Caco-2 (cell line): ENCODE measurements around the gene CNGA4. TPM values are rescaled to one million over a fixed set of nuclear protein-coding genes. Genes with fewer than 3 reads are reported as not detected.

Experiments used
- BruUV-seq: library from RNA; stranded (reverse); fragments of 400-500 nt; replicated peaks from 2 replicates; lab custom pipeline; 2021; lab: Mats Ljungman, UMichigan
- CTCF ChIA-PET: fragments of 300-600 bp; sonication (Branson Sonifier 250); formaldehyde crosslinking; loops from one replicate; lab custom pipeline; 2022; ENCODE audit warnings: antibody characterized with exemption; lab: Charles Lee
- POLR2A ChIA-PET: fragments of 300-600 bp; sonication (Branson Sonifier 250); formaldehyde crosslinking; loops from one replicate; lab custom pipeline; 2022; ENCODE audit warnings: antibody characterized with exemption; lab: Charles Lee
- DNase-seq, 2 experiments: peaks; one replicate each; pipeline versions ENCODE4 v3.0.0 to v3.0.0-alpha.2; 2020 to 2022
- H3K27me3 ChIP-seq: replicated peaks from 2 replicates; pipeline ENCODE4 v1.6.0; 2011; ENCODE audit warnings: low read length; ENCODE audit not compliant: control insufficient read depth, insufficient read depth
- H3K36me3 ChIP-seq: 2 replicates; pipeline ENCODE4 v1.5.1; 2011; ENCODE audit warnings: low read length; ENCODE audit not compliant: control insufficient read depth, insufficient read depth
- H3K4me1 ChIP-seq: fragments of 250-450 bp; sonication (Bioruptor Pico); 2 replicates; pipeline ENCODE4 v1.5.1; 2020; ENCODE audit warnings: mild to moderate bottlenecking
- H3K4me3 ChIP-seq: 2 replicates; pipeline ENCODE4 v1.5.1; 2011; ENCODE audit warnings: low read depth, mild to moderate bottlenecking, control low read depth, low read length
- H3K9me3 ChIP-seq: fragments of 250-450 bp; sonication (Bioruptor Pico); 2 replicates; pipeline ENCODE4 v1.5.1; 2020; ENCODE audit warnings: mild to moderate bottlenecking, moderate library complexity
- H3K27ac Mint-ChIP-seq: one replicate; pipeline ENCODE4 v1.8.0; 2022; ENCODE audit warnings: mixed read lengths; ENCODE audit not compliant: unreplicated experiment
- H3K27me3 Mint-ChIP-seq: one replicate; pipeline ENCODE4 v1.8.0; 2022; ENCODE audit warnings: mixed read lengths; ENCODE audit not compliant: insufficient read depth, unreplicated experiment
- H3K36me3 Mint-ChIP-seq: one replicate; pipeline ENCODE4 v1.8.0; 2022; ENCODE audit warnings: mild to moderate bottlenecking, mixed read lengths; ENCODE audit not compliant: insufficient read depth, unreplicated experiment
- H3K4me1 Mint-ChIP-seq: one replicate; pipeline ENCODE4 v1.8.0; 2022; ENCODE audit warnings: low read depth, mixed read lengths; ENCODE audit not compliant: unreplicated experiment
- H3K4me3 Mint-ChIP-seq: one replicate; pipeline ENCODE4 v1.8.0; 2022; ENCODE audit warnings: mild to moderate bottlenecking, moderate library complexity, mixed read lengths; ENCODE audit not compliant: unreplicated experiment
- H3K9me3 Mint-ChIP-seq: one replicate; pipeline ENCODE4 v1.8.0; 2022; ENCODE audit warnings: mixed read lengths; ENCODE audit not compliant: unreplicated experiment
- CTCF ChIP-seq, 2 experiments: fragments of 200-600 bp in 1 of 2; IDR thresholded peaks; 1 replicate in 1 of 2; 2 replicates in 1 of 2; pipeline versions ENCODE4 v1.5.1 to v1.8.0; 2011 to 2022; ENCODE audit warnings: antibody characterized with exemption in 1 of 2, control low read depth in 1 of 2, inconsistent platforms in 1 of 2, low read depth in 1 of 2, low read length in 1 of 2, mild to moderate bottlenecking in 1 of 2, moderate library complexity in 1 of 2; ENCODE audit not compliant: insufficient read depth in 1 of 2, severe bottlenecking in 1 of 2, unreplicated experiment in 1 of 2
- intact Hi-C: fragments of 100-400 bp; cut with micrococcal nuclease; formaldehyde crosslinking; loops from one replicate; pipeline ENCODE4 v1.10.0; 2022; ENCODE audit not compliant: unreplicated experiment
- total RNA-seq: library from RNA; stranded (reverse); gene quantifications from 2 replicates; pipeline ENCODE4 v1.2.3, GENCODE V29; 2022

CNGA4 gene
- total RNA-seq, 1 experiment from 2014 or later: not detected

GRCh38 chr11:6253197-6253596, 14.3 kb downstream of the CNGA4 start:
- BruUV-seq: no TSS peak
- no peaks in the 10 kb centered on the region for H3K36me3 ChIP-seq
- no peaks in the 10 kb centered on the region for H3K9me3 Mint-ChIP-seq
- intact Hi-C loops: no loop called here
- H3K27me3 ChIP-seq: peaks cover 1% of the 10 kb centered on the region; the same call in 1 of the 2 replicates
- H3K4me3 Mint-ChIP-seq: no peak overlapping the region
- peaks cover 10% of the 10 kb centered on the region for H3K4me1 ChIP-seq
- no peaks in the 10 kb centered on the region for H3K9me3 ChIP-seq
- TF ChIP-seq CTCF (IDR thresholded peaks at IDR 0.05; ENCODE audit: insufficient read depth in 1 of 2, low read depth in 1 of 2, low read length in 1 of 2, severe bottlenecking in 1 of 2, unreplicated experiment in 1 of 2): no peak
- no peak overlapping the region for H3K27ac Mint-ChIP-seq
- H3K4me1 Mint-ChIP-seq: peaks cover 11% of the 10 kb centered on the region
- H3K36me3 Mint-ChIP-seq: no peaks in the 10 kb centered on the region
- DNase-seq: no peak
- no peaks in the 10 kb centered on the region for H3K27me3 Mint-ChIP-seq
- POLR2A ChIA-PET: no interaction called here
- CTCF ChIA-PET: interaction anchor here (0.7 kb wide), 1 partner anchor 110 kb away, joined by 3 read pairs; no protein-coding TSS in a partner anchor
- no peak overlapping the region for H3K4me3 ChIP-seq

GRCh38 chr11:6258141-6258540, 19.3 kb downstream of the CNGA4 start:
- H3K4me3 Mint-ChIP-seq: no peak overlapping the region
- ChIA-PET POLR2A (no interaction called here), CTCF (interaction anchor here (1.0 kb wide), 1 partner anchor 30 kb away, joined by 3 read pairs; no protein-coding TSS in a partner anchor)

GRCh38 chr11:6258571-6259081, 19.7 kb downstream of the CNGA4 start:
- TF ChIP-seq CTCF (IDR thresholded peaks at IDR 0.05; ENCODE audit: insufficient read depth in 1 of 2, low read depth in 1 of 2, low read length in 1 of 2, severe bottlenecking in 1 of 2, unreplicated experiment in 1 of 2): peak in 1 of 2 experiments; percentile 20
- BruUV-seq: no TSS peak
- Mint-ChIP-seq H3K27ac (no peak overlapping the region), H3K9me3 (no peaks in the 10 kb centered on the region), H3K27me3 (no peaks in the 10 kb centered on the region), H3K4me1 (no peaks in the 10 kb centered on the region), H3K4me3 (no peak overlapping the region), H3K36me3 (no peaks in the 10 kb centered on the region)
- ChIA-PET POLR2A (no interaction called here), CTCF (interaction anchor here (1.0 to 1.7 kb wide), 3 partner anchors 30 to 104 kb away, joined by 3 to 5 read pairs (median 3); no protein-coding TSS in a partner anchor)
- 0 out of 2 replicates have a peak, but pooled peaks cover 8% of the 10 kb centered on the region for H3K4me1 ChIP-seq
- DNase-seq: no peak
- no peaks in the 10 kb centered on the region for H3K9me3 ChIP-seq
- no peaks in the 10 kb centered on the region for H3K36me3 ChIP-seq
- peaks cover 8% of the 10 kb centered on the region for H3K27me3 ChIP-seq
- intact Hi-C loops: no loop called here
- peak overlapping the region; percentile 54 for H3K4me3 ChIP-seq

More at GRCh38 chr11:6258141-6258540, 19.3 kb downstream of the CNGA4 start:
- no peaks in the 10 kb centered on the region for H3K36me3 Mint-ChIP-seq
- TF ChIP-seq CTCF (IDR thresholded peaks at IDR 0.05; ENCODE audit: insufficient read depth in 1 of 2, low read depth in 1 of 2, low read length in 1 of 2, severe bottlenecking in 1 of 2, unreplicated experiment in 1 of 2): no peak
- H3K4me1 Mint-ChIP-seq: no peaks in the 10 kb centered on the region
- no peak for DNase-seq
- Histone ChIP-seq H3K36me3 (no peaks in the 10 kb centered on the region), H3K27me3 (peaks cover 8% of the 10 kb centered on the region), H3K9me3 (no peaks in the 10 kb centered on the region), H3K4me1 (0 out of 2 replicates have a peak, but pooled peaks cover 8% of the 10 kb centered on the region), H3K4me3 (no peak overlapping the region)
- no TSS peak for BruUV-seq
- H3K27me3 Mint-ChIP-seq: no peaks in the 10 kb centered on the region
- H3K9me3 Mint-ChIP-seq: no peaks in the 10 kb centered on the region
- no peak overlapping the region for H3K27ac Mint-ChIP-seq
- intact Hi-C loops: no loop called here
